Uterus (tissue), 4 donors: ENCODE results near the gene CHST12. TPM values are rescaled to one million over a fixed set of nuclear protein-coding genes. Genes with fewer than 3 reads are reported as not detected.

Experiments
- DNase-seq, 2 donors: peaks; one replicate each; pipeline ENCODE4 v3.0.0-alpha.2; 2019 to 2020
- H3K27ac ChIP-seq, 2 donors: fragments of 200-600 bp; sonication (generic); 1 replicate in 1 of 2; 2 replicates in 1 of 2; pipeline ENCODE4 v1.5.1; 2016 to 2018
- H3K27me3 ChIP-seq, 2 donors: fragments of 200-600 bp; sonication (generic); one replicate each; pipeline ENCODE4 v1.5.1; 2018 to 2019; ENCODE audit warnings: control low read depth in 1 of 2
- H3K36me3 ChIP-seq, 2 donors: fragments of 200-600 bp; sonication (generic); one replicate each; pipeline ENCODE4 v1.5.1; 2019; ENCODE audit warnings: control low read depth in 1 of 2
- H3K4me1 ChIP-seq, 2 donors: fragments of 200-600 bp; sonication (generic); one replicate each; pipeline ENCODE4 v1.5.1; 2018 to 2019; ENCODE audit warnings: control low read depth in 1 of 2
- H3K4me3 ChIP-seq, 2 donors: fragments of 200-600 bp; sonication (generic); 1 replicate in 1 of 2; 2 replicates in 1 of 2; pipeline ENCODE4 v1.5.1; 2018 to 2019; ENCODE audit warnings: mild to moderate bottlenecking in 1 of 2
- H3K9me3 ChIP-seq, 2 donors: fragments of 200-600 bp; sonication (generic); one replicate each; pipeline ENCODE4 v1.5.1; 2019; ENCODE audit warnings: control low read depth in 1 of 2
- CTCF ChIP-seq, 4 experiments: fragments of 200-600 bp in 2 of 4; fragments of 450-650 bp in 2 of 4; sonication (generic) in 2 of 4; IDR thresholded peaks; one replicate each; pipeline ENCODE4 v1.5.1; 2016 to 2019; ENCODE audit warnings: antibody characterized with exemption in 4 of 4, mild to moderate bottlenecking in 2 of 4, moderate library complexity in 1 of 4
- POLR2A ChIP-seq, 2 donors: fragments of 450-650 bp; IDR thresholded peaks; one replicate each; pipeline ENCODE4 v1.6.1; 2016; ENCODE audit warnings: antibody characterized with exemption in 2 of 2, mild to moderate bottlenecking in 1 of 2, moderate library complexity in 1 of 2
- intact Hi-C: fragments of 100-400 bp; cut with DNase I; formaldehyde crosslinking; loops from one replicate; pipeline ENCODE4 v1.15.1; 2023; ENCODE audit warnings: low total_unique reads
- total RNA-seq, 4 donors: library from RNA; depleted of rRNA in 3 of 4; stranded (reverse); fragments of >200 nt in 3 of 4; gene quantifications; one replicate each; pipeline versions ENCODE4 v1.1.0 to v1.2.4, GENCODE V29; 2014 to 2023
- donor health status: DM: yes; HTN: yes; CAD: no.

The CHST12 gene
- total RNA-seq, 4 donors from 2014 or later: 5.6 to 30.5 (median 8.3) TPM

GRCh38 chr7:2444476-2444875 is 41.1 kb downstream of the CHST12 start:
- H3K27me3 ChIP-seq: no peaks in the 10 kb centered on the region

GRCh38 chr7:2445047-2445446 is 41.6 kb downstream of the CHST12 start:
- TF ChIP-seq CTCF (IDR thresholded peaks at IDR 0.05) (no peak), POLR2A (IDR thresholded peaks at IDR 0.05) (no peak)
- peaks cover 0 to 8% of the 10 kb centered on the region in 2 donors for H3K4me1 ChIP-seq
- intact Hi-C loops: no loop called here
- no peaks in the 10 kb centered on the region for H3K36me3 ChIP-seq
- no peak overlapping the region for H3K4me3 ChIP-seq
- H3K9me3 ChIP-seq: no peaks in the 10 kb centered on the region
- no peak for DNase-seq
- no peaks in the 10 kb centered on the region for H3K27me3 ChIP-seq
- peak overlapping the region; percentile 60 to 78 for H3K27ac ChIP-seq

More at GRCh38 chr7:2444476-2444875, 41.1 kb downstream of the CHST12 start:
- Histone ChIP-seq H3K27ac (peak overlapping the region; percentile 60 to 78), H3K36me3 (no peaks in the 10 kb centered on the region), H3K4me3 (no peak overlapping the region), H3K9me3 (no peaks in the 10 kb centered on the region), H3K4me1 (peaks cover 0 to 8% of the 10 kb centered on the region in 2 donors)
- peak in 1 of 2 donors; percentile 38 for DNase-seq
- TF ChIP-seq CTCF (IDR thresholded peaks at IDR 0.05) (no peak), POLR2A (IDR thresholded peaks at IDR 0.05) (no peak)
- intact Hi-C loops: no loop called here

GRCh38 chr7:2445898-2446555 is 42.6 kb downstream of the CHST12 start:
- DNase-seq: no peak
- Histone ChIP-seq H3K9me3 (no peaks in the 10 kb centered on the region), H3K4me3 (no peak overlapping the region), H3K36me3 (no peaks in the 10 kb centered on the region), H3K27me3 (no peaks in the 10 kb centered on the region), H3K4me1 (peaks cover 0 to 8% of the 10 kb centered on the region in 2 donors), H3K27ac (no peak overlapping the region)
- intact Hi-C loops: no loop called here
- no peak for TF ChIP-seq POLR2A (IDR thresholded peaks at IDR 0.05)
- TF ChIP-seq CTCF (IDR thresholded peaks at IDR 0.05): no peak

- H3K36me3 ChIP-seq: no peaks in the 10 kb centered on the region
- peaks cover 0 to 10% of the 10 kb centered on the region in 2 donors for H3K4me1 ChIP-seq
- H3K4me3 ChIP-seq: no peak overlapping the region
- H3K27me3 ChIP-seq: no peaks in the 10 kb centered on the region
- H3K27ac ChIP-seq: no peak overlapping the region
- H3K9me3 ChIP-seq: no peaks in the 10 kb centered on the region
- TF ChIP-seq POLR2A (IDR thresholded peaks at IDR 0.05) (no peak), CTCF (IDR thresholded peaks at IDR 0.05) (no peak)
- DNase-seq: no peak
- intact Hi-C loops: no loop called here
These were observed 43.3 kb downstream of the CHST12 start for GRCh38 chr7:2446676-2447075.

- Histone ChIP-seq H3K4me1 (peaks cover 0 to 9% of the 10 kb centered on the region in 2 donors), H3K9me3 (no peaks in the 10 kb centered on the region), H3K36me3 (no peaks in the 10 kb centered on the region), H3K4me3 (no peak overlapping the region), H3K27ac (no peak overlapping the region), H3K27me3 (no peaks in the 10 kb centered on the region)
- no peak for DNase-seq
- TF ChIP-seq CTCF (IDR thresholded peaks at IDR 0.05): no peak
- TF ChIP-seq POLR2A (IDR thresholded peaks at IDR 0.05): no peak
- intact Hi-C loops: no loop called here
These were observed 47.0 kb downstream of the CHST12 start for GRCh38 chr7:2450198-2451107.
